ENCODE measurements around the gene SLFN13. TPM values are rescaled to one million over a fixed set of nuclear protein-coding genes. Genes with fewer than 3 reads are reported as not detected.

SLFN13 gene
- total RNA-seq, 1 donor: 2.5 TPM

DNA sequence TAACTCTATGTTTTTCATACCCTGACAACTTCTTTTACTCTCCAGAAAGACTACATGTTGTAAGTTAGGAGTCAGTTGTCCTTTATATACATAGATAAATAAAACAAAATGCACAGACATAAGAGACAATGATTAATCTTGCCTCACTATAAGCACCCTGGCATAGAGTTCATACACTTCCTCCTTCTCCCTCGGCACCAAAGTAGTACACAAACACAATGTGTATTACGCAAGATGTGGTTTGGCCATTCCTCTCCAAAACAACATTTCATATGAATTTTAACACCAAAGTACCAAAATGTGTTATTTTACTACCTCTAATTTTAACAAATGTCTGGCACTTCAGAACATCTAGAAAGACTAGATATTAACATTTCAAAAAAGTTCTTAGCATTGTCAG is 57.9 kb downstream of the SLFN13 start:
- DNase-seq (ENCODE audit: insufficient read length, low spot score, missing footprints): no peak
- TF ChIP-seq, protein P1, sequence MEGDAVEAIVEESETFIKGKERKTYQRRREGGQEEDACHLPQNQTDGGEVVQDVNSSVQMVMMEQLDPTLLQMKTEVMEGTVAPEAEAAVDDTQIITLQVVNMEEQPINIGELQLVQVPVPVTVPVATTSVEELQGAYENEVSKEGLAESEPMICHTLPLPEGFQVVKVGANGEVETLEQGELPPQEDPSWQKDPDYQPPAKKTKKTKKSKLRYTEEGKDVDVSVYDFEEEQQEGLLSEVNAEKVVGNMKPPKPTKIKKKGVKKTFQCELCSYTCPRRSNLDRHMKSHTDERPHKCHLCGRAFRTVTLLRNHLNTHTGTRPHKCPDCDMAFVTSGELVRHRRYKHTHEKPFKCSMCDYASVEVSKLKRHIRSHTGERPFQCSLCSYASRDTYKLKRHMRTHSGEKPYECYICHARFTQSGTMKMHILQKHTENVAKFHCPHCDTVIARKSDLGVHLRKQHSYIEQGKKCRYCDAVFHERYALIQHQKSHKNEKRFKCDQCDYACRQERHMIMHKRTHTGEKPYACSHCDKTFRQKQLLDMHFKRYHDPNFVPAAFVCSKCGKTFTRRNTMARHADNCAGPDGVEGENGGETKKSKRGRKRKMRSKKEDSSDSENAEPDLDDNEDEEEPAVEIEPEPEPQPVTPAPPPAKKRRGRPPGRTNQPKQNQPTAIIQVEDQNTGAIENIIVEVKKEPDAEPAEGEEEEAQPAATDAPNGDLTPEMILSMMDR (IDR thresholded peaks at IDR 0.05; ENCODE audit: extremely low read depth, low read depth, low read length): no peak
- H3K27me3 ChIP-seq (ENCODE audit: insufficient read depth, low read length): no peaks in the 10 kb centered on the region
- H2AFZ ChIP-seq (ENCODE audit: low read length): no peak overlapping the region
- no peaks in the 10 kb centered on the region for H3K4me1 ChIP-seq (ENCODE audit: insufficient read depth, low read length)
- no peaks in the 10 kb centered on the region for H3K9me3 ChIP-seq (ENCODE audit: low read depth, low read length)
- H3K36me3 ChIP-seq (ENCODE audit: insufficient read depth, low read length): no peaks in the 10 kb centered on the region
- no peak overlapping the region for H3K27ac ChIP-seq (ENCODE audit: low read depth, low read length)
- no peaks in the 10 kb centered on the region for H4K20me1 ChIP-seq (ENCODE audit: insufficient read depth, low read length)
- H3K79me2 ChIP-seq (ENCODE audit: insufficient read depth, low read length): no peaks in the 10 kb centered on the region
- no peak overlapping the region for H3K4me3 ChIP-seq (ENCODE audit: insufficient read depth, low read length)
- no peak overlapping the region for H3K4me2 ChIP-seq (ENCODE audit: insufficient read depth, low read length)

DNA sequence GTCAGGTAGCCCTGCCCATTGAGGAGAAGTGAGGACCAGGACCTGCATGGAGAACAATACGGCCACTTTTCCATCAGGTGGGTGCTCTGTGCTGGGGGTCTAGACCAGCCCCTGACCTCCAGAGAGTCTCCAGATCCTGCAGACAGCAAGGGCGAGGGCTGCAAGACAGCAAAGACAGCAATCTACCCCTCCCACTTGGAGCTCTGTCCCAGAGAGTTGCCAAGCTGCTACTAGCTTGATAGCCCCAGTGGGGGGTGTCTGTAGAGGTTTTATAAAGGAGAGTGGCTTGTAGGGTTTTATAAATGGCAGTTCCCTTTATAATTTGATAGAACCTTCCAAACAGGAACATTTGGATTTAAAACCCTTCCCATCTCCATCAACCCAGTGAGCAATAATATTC is 58.4 kb downstream of the SLFN13 start:
- Histone ChIP-seq H2AFZ (ENCODE audit: low read length) (no peak overlapping the region), H3K4me1 (ENCODE audit: insufficient read depth, low read length) (no peaks in the 10 kb centered on the region), H3K9me3 (ENCODE audit: low read depth, low read length) (no peaks in the 10 kb centered on the region), H3K79me2 (ENCODE audit: insufficient read depth, low read length) (no peaks in the 10 kb centered on the region), H3K27ac (ENCODE audit: low read depth, low read length) (no peak overlapping the region), H3K36me3 (ENCODE audit: insufficient read depth, low read length) (no peaks in the 10 kb centered on the region), H3K4me3 (ENCODE audit: insufficient read depth, low read length) (no peak overlapping the region), H3K27me3 (ENCODE audit: insufficient read depth, low read length) (no peaks in the 10 kb centered on the region), H4K20me1 (ENCODE audit: insufficient read depth, low read length) (no peaks in the 10 kb centered on the region), H3K4me2 (ENCODE audit: insufficient read depth, low read length) (no peak overlapping the region)
- no peak for DNase-seq (ENCODE audit: insufficient read length, low spot score, missing footprints)
- TF ChIP-seq, protein P1 (IDR thresholded peaks at IDR 0.05; ENCODE audit: extremely low read depth, low read depth, low read length): no peak

DNA sequence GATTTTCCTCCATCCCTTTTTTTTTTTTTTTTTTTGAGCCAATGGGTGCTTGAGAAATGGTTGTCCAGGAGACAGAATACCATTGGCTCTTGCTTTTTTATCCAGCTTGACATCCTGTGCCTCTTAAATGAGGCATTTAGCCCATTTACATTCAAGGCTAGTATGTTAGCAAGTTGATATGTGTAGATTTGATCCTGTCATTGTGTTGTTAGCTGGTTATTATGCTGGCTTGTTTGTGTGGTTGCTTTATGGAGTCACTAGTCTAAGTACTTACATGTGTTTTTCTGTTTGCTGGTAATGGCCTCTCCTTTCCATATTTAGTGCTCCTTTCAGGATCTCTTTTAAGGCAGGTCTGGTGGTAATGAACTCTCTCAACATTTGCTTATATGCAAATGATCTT is 61.1 kb downstream of the SLFN13 start:
- H3K79me2 ChIP-seq (ENCODE audit: insufficient read depth, low read length): no peaks in the 10 kb centered on the region
- no peak overlapping the region for H3K4me3 ChIP-seq (ENCODE audit: insufficient read depth, low read length)
- no peaks in the 10 kb centered on the region for H3K9me3 ChIP-seq (ENCODE audit: low read depth, low read length)
- no peak for DNase-seq (ENCODE audit: insufficient read length, low spot score, missing footprints)
- H2AFZ ChIP-seq (ENCODE audit: low read length): no peak overlapping the region
- H3K27me3 ChIP-seq (ENCODE audit: insufficient read depth, low read length): no peaks in the 10 kb centered on the region
- no peak overlapping the region for H3K27ac ChIP-seq (ENCODE audit: low read depth, low read length)
- no peak overlapping the region for H3K4me2 ChIP-seq (ENCODE audit: insufficient read depth, low read length)
- TF ChIP-seq, protein P1 (IDR thresholded peaks at IDR 0.05; ENCODE audit: extremely low read depth, low read depth, low read length): no peak
- H3K36me3 ChIP-seq (ENCODE audit: insufficient read depth, low read length): no peaks in the 10 kb centered on the region
- no peaks in the 10 kb centered on the region for H4K20me1 ChIP-seq (ENCODE audit: insufficient read depth, low read length)
- H3K4me1 ChIP-seq (ENCODE audit: insufficient read depth, low read length): no peaks in the 10 kb centered on the region

Small RNAs within 50 kb of the gene (small RNA-seq; reads per million reads assigned to genes)
- gene AC060766.5: not detected

Other genes starting within 250 kb of the SLFN13 start
- 184 and 211 TPM in 2 replicates for gene SLFN5, start 205.7 kb downstream of the SLFN13 start, total RNA-seq
- 52.8 and 62.2 TPM in 2 replicates for gene SLFN11, start 75.1 kb downstream of the SLFN13 start, total RNA-seq
- gene SLFN12, start 16.3 kb downstream of the SLFN13 start, total RNA-seq: 19.9 and 25.6 TPM in 2 replicates
- gene SLFN12L, start 88.9 kb upstream of the SLFN13 start, total RNA-seq: 0.36 and 0.88 TPM in 2 replicates
- under 0.01 TPM in 2 replicates for gene SLFN14, start 112.1 kb upstream of the SLFN13 start, total RNA-seq
- 8.0 and 8.8 TPM in 2 replicates for gene PEX12, start 129.8 kb upstream of the SLFN13 start, total RNA-seq
- gene AP2B1, start 138.6 kb upstream of the SLFN13 start, total RNA-seq: 84.0 and 93.1 TPM in 2 replicates